HG03025 (cell line): Measurements from ENCODE around the gene GLIPR2.
"Not testable (repeated sequence)": the region's sequence is repeated elsewhere in the genome, so short reads cannot be mapped to it uniquely, and the experiment has no call there.

ENCODE experiments used
- ATAC-seq: cut with Tn5 transposase; IDR thresholded peaks from one replicate; pipeline ENCODE4 v1.9.1; 2021; ENCODE audit warnings: mild to moderate bottlenecking, moderate library complexity; ENCODE audit not compliant: unreplicated experiment, low FRiP score

The GLIPR2 gene

GRCh38 chr9:36121971-36122370, 14.6 kb upstream of the GLIPR2 start:
- no peak for ATAC-seq

GRCh38 chr9:36123515-36123914, 13.0 kb upstream of the GLIPR2 start:
- ATAC-seq: no peak

DNA sequence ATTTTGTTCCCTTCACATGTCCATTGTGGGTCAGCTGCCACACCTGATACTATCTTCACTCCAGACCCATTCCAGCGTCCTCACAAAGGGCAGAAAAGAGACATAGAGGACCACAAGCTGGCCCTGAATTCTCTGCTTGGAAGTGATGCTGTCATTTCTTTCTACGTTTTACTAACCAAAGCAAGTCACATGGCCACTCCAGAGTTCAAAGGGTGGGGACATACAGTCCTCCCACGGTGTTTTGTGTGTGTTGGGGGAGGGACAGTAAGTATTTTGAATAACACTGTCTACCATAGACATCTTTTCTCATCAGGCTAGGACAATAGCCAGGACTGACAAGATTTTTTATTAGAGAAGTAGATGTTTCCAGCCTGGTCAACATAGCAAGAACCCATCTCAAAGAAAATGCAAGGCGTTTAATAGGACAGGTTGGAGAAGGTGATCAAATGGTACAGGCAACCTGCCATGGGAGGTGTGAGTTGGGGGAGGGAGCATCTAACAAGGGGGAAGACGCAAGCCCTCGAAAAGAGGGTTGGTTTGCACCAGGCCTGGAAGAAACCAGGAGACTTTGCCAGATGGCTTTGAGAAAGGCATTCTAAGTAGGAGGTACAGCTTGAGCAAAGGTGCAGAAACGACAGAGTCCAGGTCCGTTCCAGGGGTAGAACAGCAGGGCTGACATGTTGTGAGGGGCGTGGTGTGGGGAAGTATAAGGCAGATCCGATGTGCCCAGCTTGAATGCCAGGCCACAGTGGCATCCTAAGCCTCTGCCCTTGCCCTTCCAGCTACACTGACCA, 11.3 kb upstream of the GLIPR2 start:
- ATAC-seq: no peak

DNA sequence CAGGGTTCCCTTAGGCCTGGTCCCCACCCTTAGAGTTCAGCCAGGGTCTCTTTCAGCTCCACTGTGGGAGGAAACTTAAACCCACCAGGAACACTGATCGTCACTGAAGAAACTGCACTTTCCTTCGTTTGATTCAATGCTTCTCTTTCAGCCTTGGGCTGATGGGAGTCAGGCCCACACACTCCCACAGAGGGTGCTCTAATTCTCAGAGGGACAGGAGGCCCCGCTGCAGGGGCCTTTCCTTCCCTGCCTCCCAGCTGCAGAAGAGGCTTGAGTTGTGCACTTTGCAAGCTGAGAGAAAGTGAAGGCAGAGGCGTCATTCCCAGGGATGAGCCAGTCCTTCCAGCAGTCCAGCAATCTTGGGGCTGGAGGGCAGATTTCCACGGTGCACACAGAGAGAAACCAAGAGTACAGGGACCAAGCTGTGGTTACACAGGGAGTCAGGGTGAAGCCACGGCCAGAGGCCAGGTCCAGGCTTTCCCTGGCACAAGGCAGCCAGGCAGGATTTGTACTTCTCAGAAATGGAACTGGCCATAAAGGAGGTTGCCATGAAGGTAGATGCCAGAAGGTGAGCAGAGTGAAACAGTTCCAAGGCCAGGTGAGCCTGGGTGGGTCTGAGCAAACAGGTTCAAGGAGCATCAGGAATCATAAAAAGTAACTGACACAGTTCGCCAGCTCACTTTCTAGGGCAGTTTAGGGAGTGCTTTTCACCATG, 10.4 kb upstream of the GLIPR2 start:
- no peak for ATAC-seq

DNA sequence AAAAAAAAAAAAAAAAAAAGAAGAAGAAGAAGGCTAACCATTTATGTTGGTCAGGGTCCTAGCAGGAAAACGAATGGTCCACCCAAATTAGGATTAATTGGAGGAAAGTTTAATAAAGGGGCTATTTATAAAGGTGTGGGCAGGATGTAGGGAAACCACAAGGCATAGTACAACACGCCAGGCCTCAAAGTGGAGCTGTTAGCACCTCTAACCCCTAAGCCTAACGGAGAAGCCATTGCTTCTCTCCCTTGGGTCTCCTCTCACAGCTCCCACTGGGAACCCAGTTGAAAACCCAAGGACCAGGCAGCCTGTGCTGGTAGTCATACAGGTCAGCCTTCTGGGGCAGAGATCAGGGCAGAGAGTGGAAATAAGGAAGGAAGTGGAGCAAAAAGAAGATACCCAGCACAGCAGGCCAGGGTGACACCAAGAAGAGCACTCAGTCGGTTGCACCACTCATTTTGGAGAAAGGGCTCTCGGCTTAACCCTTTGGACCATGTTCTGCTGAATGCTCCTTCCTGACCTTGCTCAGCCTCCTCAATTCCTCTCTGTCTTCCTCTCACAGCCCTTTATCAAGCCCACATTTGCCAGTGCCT, 8.8 kb upstream of the GLIPR2 start:
- ATAC-seq: no peak

DNA sequence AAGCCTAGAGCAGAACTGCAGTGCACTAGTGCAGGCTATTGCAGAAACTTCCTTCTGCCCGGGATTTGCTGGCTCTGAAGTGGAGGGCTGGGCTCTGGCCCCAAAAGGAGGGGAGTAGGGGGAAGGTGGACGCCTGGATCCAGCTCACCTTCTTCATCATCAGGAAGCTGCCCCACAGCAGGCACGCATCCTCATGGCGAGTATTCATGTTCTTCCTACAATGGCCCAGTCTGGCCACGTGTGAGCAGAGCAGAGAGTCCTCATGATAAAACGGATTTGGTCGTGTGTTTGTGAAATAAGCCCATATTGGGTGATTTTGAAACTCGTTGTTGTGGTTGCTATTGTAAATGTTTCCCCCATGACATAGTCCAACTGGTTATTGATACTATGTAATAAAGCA, 8.2 kb upstream of the GLIPR2 start:
- no peak for ATAC-seq

DNA sequence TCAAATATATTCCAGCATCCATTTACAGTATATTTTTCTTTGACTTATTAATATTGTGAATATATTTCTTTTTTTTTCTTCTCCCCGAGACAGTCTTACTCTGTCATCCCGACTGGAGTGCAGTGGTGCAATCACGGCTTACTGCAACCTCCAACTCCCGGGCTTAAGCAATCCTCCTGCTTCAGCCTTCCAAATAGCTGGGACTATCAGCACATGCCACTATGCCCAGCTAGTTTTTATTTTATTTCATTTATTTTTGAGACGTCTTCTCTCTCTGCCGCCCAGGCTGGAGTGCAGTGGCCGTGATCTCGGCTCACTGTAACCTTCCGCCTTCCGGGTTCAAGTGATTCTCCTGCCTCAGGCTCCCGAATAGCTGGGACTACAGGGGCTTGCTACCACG, 7.4 kb upstream of the GLIPR2 start:
- ATAC-seq: no peak

DNA sequence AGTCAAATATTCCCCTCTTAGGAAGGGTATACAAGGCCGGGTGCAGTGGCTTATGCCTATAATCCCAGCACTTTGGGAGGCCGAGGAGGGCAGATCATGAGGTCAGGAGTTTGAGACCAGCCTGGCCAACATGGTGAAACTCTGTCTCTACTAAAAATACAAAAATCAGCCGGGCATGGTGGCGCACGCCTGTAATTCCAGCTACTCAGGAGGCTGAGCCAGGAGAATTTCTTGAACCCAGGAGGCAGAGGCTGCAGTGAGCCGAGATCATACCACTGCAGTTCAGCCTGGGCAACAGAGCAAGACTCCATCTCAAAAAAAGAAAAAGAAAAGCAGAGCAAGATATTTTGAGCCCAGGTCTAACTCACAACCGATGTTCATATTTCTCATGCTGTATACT, 4.9 kb upstream of the GLIPR2 start:
- ATAC-seq: not testable (repeated sequence)

DNA sequence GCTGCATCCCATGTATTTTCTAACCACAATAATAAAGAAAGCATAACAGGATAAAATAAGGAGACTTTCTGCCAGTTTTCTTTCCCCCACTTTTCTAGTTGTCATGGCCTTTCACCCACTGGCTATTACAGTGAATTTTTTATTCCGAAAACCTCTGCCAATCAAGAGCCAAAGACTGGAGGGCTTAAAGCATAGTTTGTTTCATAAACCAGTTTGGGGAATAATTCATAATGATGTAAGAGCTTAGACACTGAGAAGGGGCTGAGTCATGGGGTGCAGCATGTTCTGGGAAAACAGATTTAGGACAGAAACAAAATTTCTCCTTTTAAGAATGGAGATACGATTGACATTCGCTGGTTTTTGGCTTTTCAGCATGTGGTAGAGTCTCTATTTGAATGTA, 4.4 kb upstream of the GLIPR2 start:
- ATAC-seq: no peak

- ATAC-seq: no peak
Measured at GRCh38 chr9:36134761-36135505, 1.6 kb upstream of the GLIPR2 start.

GRCh38 chr9:36135741-36136271, 727 bp upstream of the GLIPR2 start:
- no peak for ATAC-seq

DNA sequence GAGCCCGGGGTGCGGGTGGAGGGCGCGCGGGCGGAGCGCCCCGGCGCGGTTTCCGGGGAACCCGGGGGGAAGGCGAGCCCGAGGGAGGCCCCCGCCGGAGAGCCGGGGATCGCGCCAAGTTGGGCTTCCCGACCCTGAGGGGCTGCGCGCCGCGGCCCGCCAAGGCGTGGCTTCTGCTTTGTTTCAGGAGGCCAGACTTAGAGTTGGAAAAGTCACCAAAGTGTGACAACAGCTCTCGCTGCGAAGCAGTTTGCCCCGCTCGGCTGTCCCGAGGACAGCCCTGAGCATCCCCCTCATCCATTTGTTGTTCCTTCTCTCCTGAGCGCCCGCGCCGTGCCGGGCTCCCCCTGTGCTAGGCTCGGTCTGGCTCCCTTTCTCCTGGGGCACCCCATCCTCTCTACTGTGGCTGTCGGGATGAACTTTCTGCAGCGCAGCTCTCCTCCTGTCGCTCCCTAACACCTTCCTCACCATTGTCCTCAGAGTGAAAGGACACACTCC, 410 bp downstream of the GLIPR2 start:
- peak; percentile 28 for ATAC-seq

- ATAC-seq: no peak
Measured at GRCh38 chr9:36137392-36138004, 965 bp downstream of the GLIPR2 start.

DNA sequence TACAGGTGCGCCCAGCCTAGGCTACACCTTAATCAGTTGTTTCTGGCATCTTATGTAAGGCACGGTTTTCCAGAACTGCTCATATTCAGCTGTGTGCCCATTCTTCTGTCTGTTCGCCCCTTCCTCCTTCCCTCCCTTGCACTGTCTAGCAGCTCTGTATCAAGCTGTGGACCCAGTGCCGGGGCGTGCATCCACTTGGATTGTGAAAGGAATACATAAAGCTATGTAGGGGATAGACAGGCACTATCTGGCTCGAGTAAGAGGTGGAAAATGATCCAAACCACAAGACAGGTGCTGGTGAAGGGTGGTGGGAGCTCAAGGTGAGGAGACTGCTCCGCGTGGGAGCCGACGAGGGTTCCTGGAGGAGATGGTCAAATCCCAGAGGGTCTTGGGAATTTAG, 2.0 kb downstream of the GLIPR2 start:
- no peak for ATAC-seq

DNA sequence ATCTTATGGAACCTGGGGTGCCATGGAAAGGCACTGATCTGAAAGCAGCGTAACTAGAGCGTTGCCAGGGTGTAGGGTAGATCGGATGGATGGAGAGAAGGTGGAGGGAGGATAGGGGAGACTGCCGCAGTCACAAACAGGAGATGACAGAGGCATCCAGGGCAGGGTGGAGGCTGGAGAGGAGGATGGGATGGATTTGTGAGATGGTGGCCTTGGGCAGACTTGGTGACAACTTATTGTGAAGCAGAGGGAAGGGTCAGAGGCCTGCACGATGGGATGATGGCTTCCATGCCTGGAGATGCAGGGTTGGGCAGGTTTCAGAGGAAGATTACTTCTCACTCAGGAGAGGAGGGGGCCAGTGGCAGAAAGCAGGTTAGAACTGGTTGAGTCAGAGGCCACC, 2.4 kb downstream of the GLIPR2 start:
- ATAC-seq: no peak

DNA sequence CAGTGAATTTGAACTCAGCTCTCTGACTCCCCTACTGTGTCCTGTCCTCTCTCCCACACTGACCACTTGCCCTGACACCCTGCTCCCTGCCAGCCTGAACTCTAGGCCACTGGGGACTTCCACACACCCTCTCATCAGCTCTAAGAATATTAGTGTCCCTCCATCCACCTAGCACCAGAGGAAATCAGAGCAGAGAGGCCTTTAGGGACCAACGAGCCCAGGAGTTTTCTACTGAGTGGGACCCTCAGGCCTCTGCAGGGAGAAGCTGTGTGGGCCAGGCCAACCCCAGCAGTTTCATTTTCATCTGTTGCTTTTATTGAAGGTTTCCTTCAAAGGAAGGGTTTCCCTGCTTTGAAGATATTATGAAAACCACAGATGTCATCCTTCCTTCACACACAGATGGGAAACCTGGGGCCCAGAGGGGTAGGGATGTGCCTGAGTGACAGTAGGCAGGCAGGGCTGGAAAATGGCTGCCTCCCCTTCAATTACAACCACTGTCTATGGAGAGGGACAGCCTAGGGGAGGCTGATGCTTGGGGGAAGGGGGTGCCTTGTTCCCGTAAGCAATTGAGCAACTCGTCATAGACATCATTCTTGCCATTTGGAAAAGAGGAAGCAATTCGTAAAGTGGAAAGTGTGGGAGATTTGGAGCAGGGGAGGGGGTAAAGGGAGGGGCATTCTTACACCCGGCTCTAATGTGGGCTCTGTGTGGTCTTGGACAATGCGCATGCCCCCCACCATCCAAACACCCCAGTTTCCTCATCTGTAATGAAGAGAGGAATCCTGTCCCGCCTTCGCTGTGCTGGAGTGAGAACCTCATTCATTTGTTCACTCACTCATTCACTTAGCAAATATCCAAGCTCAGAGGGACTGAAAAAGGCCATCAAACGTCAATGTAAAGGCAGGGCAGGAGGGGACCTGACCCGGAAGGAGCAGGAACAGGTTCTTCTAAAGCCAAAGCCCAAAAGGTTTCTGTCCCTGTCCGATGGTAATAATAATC, 3.9 kb downstream of the GLIPR2 start:
- ATAC-seq: no peak

- no peak for ATAC-seq
Measured at GRCh38 chr9:36141288-36141687, 4.8 kb downstream of the GLIPR2 start.

- ATAC-seq: no peak
Measured at GRCh38 chr9:36141761-36142160, 5.2 kb downstream of the GLIPR2 start.
